Ishikawa (cell line): ENCODE measurements around the gene KIFC3.

Experiments
- CEBPB ChIP-seq: IDR thresholded peaks from 2 replicates; pipeline ENCODE4 v1.6.1; 2012
- CREB1 ChIP-seq: IDR thresholded peaks from 2 replicates; pipeline ENCODE4 v1.6.1; 2012; ENCODE audit warnings: low read depth
- EGR1 ChIP-seq: IDR thresholded peaks from 2 replicates; pipeline ENCODE4 v1.6.1; 2012
- EP300 ChIP-seq: IDR thresholded peaks from 2 replicates; pipeline ENCODE4 v1.6.1; 2012; ENCODE audit warnings: borderline replicate concordance
- FOXM1 ChIP-seq: IDR thresholded peaks from 2 replicates; pipeline ENCODE4 v1.6.1; 2012; ENCODE audit warnings: low read depth, borderline replicate concordance
- NFIC ChIP-seq: IDR thresholded peaks from 2 replicates; pipeline ENCODE4 v1.6.1; 2012
- RAD21 ChIP-seq: IDR thresholded peaks from 2 replicates; pipeline ENCODE4 v1.6.1; 2012; ENCODE audit warnings: low read depth
- TAF1 ChIP-seq: IDR thresholded peaks from 2 replicates; pipeline ENCODE4 v1.6.1; 2012; ENCODE audit warnings: low read depth, mild to moderate bottlenecking
- TCF12 ChIP-seq: IDR thresholded peaks from 2 replicates; pipeline ENCODE4 v1.6.1; 2012; ENCODE audit warnings: low read depth
- TEAD4 ChIP-seq: IDR thresholded peaks from 2 replicates; pipeline ENCODE4 v1.6.1; 2012
- YY1 ChIP-seq: IDR thresholded peaks from 2 replicates; pipeline ENCODE4 v1.6.1; 2012; ENCODE audit warnings: low read depth
- ZBTB7A ChIP-seq: IDR thresholded peaks from 2 replicates; pipeline ENCODE4 v1.6.1; 2012; ENCODE audit warnings: low read depth
- TF ChIP-seq, protein P1 (sequence below): IDR thresholded peaks from 2 replicates; pipeline ENCODE4 v1.6.1; 2012; ENCODE audit warnings: low read depth, mild to moderate bottlenecking
- TF ChIP-seq, protein P2 (sequence below): IDR thresholded peaks from 2 replicates; pipeline ENCODE4 v1.6.1; 2012
- TF ChIP-seq, protein P3 (sequence below): IDR thresholded peaks from 2 replicates; pipeline ENCODE4 v1.6.1; 2012

Gene KIFC3

DNA sequence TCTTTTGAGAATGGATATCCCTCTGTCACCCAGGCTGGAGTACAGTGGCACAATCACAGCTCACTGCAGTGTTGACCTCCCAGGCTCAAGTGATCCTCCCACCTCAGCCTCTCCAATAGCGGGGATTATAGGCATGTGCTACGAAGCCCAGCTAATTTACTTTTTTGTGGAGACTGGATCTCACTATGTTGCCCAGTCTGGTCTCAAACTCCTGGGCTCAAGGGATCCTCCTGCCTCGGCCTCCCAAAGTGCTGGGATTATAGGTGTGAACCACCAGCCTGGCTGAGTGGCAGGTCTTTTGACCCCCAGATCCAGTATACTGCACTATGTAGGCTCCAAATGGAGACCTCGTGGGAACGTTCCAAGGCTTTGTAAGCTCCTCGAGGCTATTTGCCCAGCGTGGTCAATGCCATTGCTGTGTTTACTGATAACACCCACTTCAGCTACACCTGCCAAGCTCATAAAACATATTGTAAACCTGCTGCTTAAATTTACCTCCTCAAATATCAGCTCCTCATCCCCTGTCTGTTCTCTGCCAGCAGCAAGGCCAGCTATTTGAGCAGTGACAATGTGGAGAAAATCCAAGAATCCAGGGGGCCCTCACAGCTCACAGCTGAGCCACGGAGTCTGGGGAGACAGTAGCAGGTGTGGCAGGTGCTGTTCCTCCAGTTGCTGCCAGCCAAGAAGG, 16.2 kb upstream of the KIFC3 start:
- TF ChIP-seq EP300 (no peak), NFIC (0 out of 2 replicates have a peak, but pooled peaks have one; percentile 10), YY1 (no peak), ZBTB7A (no peak)

DNA sequence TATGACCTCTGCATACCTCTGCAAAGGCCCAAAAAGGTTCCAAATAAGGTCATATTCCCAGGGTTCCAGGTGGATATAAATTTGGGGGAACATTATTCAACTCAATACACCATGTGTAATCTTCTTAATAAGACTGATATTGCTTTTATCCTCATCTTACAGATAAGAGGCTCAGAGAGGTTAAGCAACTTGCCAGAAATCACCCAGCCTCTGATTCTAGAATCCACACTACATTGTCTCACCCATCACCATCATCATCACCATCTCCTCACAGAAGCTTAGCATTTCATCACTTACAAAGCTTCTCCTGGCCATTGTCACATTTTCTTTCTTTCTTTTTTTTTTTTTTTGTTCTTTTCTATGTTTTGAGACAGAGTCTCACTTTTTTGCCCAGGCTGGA, 15.4 kb upstream of the KIFC3 start:
- no peak for TF ChIP-seq CEBPB
- no peak for TF ChIP-seq TCF12
- no peak for TF ChIP-seq YY1
- no peak for TF ChIP-seq CREB1
- TF ChIP-seq, protein P1, sequence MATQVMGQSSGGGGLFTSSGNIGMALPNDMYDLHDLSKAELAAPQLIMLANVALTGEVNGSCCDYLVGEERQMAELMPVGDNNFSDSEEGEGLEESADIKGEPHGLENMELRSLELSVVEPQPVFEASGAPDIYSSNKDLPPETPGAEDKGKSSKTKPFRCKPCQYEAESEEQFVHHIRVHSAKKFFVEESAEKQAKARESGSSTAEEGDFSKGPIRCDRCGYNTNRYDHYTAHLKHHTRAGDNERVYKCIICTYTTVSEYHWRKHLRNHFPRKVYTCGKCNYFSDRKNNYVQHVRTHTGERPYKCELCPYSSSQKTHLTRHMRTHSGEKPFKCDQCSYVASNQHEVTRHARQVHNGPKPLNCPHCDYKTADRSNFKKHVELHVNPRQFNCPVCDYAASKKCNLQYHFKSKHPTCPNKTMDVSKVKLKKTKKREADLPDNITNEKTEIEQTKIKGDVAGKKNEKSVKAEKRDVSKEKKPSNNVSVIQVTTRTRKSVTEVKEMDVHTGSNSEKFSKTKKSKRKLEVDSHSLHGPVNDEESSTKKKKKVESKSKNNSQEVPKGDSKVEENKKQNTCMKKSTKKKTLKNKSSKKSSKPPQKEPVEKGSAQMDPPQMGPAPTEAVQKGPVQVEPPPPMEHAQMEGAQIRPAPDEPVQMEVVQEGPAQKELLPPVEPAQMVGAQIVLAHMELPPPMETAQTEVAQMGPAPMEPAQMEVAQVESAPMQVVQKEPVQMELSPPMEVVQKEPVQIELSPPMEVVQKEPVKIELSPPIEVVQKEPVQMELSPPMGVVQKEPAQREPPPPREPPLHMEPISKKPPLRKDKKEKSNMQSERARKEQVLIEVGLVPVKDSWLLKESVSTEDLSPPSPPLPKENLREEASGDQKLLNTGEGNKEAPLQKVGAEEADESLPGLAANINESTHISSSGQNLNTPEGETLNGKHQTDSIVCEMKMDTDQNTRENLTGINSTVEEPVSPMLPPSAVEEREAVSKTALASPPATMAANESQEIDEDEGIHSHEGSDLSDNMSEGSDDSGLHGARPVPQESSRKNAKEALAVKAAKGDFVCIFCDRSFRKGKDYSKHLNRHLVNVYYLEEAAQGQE = no peak
- no peak for TF ChIP-seq ZBTB7A
- no peak for TF ChIP-seq TEAD4
- TF ChIP-seq NFIC = no peak
- no peak for TF ChIP-seq FOXM1

DNA sequence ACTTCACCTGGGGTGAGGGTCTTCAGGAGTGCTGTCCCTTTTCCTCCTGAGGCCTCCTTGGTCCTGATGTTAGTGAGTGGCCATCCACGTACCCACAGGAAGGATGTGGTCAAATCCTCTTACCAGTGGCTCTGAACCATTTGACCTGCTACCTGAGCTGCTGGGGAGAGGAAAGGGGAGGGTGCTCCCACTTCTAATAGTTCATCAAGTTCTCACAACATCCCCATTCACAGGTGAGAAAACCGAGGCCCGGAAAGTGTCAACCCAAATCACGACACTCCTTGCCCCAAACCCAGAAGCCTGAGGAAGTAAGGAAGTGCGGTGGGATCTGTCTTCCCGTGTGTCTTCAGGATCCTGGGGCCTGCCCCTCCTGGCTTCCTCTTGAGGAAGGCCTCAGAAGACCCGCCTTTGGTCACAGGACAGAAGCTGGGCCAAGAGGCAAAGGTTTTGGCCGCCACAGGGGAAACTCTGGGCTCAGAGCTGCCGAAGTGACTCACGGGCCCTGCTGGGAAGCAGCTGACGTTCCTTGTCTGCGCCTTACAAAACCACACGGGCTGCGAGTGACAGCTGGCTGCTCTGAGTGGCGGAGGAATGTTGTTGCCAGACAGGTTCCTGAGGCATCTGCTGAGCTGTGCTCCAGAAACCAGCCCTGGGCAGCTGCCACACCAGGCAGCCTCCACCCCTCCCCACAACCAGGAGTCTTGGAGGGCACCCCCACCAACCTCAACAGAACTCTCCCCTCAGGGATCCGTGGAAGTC, 13.9 kb upstream of the KIFC3 start:
- TF ChIP-seq EP300 (peak; percentile 96), TCF12 (peak; percentile 97), FOXM1 (peak; percentile 82; the same call in 1 of the 2 replicates), NFIC (peak; percentile 96), ZBTB7A (peak; percentile 77), EGR1 (no peak), CEBPB (peak; percentile 83), YY1 (peak; percentile 51; the same call in 1 of the 2 replicates), RAD21 (peak; percentile 27; the same call in 1 of the 2 replicates), TAF1 (peak; percentile 35; the same call in 1 of the 2 replicates), TEAD4 (peak; percentile 98), CREB1 (peak; percentile 67)
- TF ChIP-seq, protein P2, sequence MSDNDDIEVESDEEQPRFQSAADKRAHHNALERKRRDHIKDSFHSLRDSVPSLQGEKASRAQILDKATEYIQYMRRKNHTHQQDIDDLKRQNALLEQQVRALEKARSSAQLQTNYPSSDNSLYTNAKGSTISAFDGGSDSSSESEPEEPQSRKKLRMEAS = peak; percentile 93
- TF ChIP-seq, protein P3, sequence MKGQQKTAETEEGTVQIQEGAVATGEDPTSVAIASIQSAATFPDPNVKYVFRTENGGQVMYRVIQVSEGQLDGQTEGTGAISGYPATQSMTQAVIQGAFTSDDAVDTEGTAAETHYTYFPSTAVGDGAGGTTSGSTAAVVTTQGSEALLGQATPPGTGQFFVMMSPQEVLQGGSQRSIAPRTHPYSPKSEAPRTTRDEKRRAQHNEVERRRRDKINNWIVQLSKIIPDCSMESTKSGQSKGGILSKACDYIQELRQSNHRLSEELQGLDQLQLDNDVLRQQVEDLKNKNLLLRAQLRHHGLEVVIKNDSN = peak; percentile 60
- TF ChIP-seq, protein P1 = no peak

DNA sequence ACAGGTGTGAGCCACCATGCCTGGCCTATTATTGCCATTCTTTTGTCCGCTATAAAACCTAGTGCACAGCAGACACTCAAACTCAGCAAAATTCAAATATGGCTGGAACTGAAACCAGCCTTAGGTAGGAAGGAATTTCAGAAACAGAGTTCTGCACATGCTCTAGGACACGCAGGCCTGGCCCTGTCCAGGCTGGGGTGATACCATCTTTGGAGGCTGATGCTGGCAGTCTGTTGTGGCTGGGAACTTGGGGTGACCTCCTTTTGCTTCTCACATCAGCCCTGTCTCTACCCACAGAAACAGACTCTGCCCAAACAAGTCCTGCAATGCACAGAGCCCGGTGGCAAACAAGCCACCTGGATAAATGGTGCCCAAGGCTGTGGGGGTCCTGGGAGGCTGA, 12.6 kb upstream of the KIFC3 start:
- TF ChIP-seq, protein P3 = no peak
- TF ChIP-seq NFIC (no peak), CREB1 (no peak), CEBPB (no peak), RAD21 (no peak), TCF12 (no peak), FOXM1 (no peak)

DNA sequence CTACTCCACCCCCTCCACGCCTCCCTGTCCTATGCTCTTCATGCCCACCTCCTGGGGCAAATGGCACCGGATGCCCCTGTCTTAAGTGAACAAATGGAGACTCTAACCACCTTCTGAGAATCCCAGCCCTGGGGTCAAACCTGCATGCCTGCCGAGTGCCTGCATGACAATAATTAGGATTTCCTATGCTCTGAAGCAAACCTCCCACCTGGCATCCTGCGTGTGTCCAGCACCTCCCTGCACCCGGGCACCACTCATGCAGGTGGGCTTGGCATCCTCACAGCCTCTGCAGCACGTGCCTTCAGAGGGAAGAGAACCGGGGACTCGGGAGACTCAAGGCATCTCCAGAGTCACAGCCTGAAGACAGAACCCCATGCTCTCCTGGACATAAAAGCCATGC, 11.2 kb upstream of the KIFC3 start:
- TF ChIP-seq NFIC (no peak), FOXM1 (no peak), TCF12 (no peak), TEAD4 (no peak), CREB1 (no peak), EP300 (no peak)
